GM19455 (cell line): ENCODE data around the gene MCF2L.

Experiments used
- ATAC-seq: cut with Tn5 transposase; IDR thresholded peaks from one replicate; pipeline ENCODE4 v1.9.1; 2021; ENCODE audit not compliant: unreplicated experiment

MCF2L gene

GRCh38 chr13:113140677-113141600 is 171.9 kb downstream of the MCF2L start:
- ATAC-seq, result no peak

GRCh38 chr13:113141601-113141970 is 172.6 kb downstream of the MCF2L start:
- ATAC-seq, result no peak

- ATAC-seq, result no peak
These were observed 173.9 kb downstream of the MCF2L start for GRCh38 chr13:113142876-113143275.

GRCh38 chr13:113143466-113144254 is 174.6 kb downstream of the MCF2L start:
- ATAC-seq, result no peak

- no peak for ATAC-seq
These were observed 175.2 kb downstream of the MCF2L start for GRCh38 chr13:113144255-113144629.

GRCh38 chr13:113145496-113145895 is 176.5 kb downstream of the MCF2L start:
- no peak for ATAC-seq

GRCh38 chr13:113145911-113146598 is 177.0 kb downstream of the MCF2L start:
- ATAC-seq, result no peak

- ATAC-seq, result no peak
These were observed 177.7 kb downstream of the MCF2L start for GRCh38 chr13:113146750-113147149.

GRCh38 chr13:113147206-113147605 is 178.2 kb downstream of the MCF2L start:
- no peak for ATAC-seq

GRCh38 chr13:113148407-113148806 is 179.4 kb downstream of the MCF2L start:
- no peak for ATAC-seq

- no peak for ATAC-seq
These were observed 180.0 kb downstream of the MCF2L start for GRCh38 chr13:113148940-113149503.
